Endothelial cell of umbilical vein (primary cell): ENCODE data around the gene MAPKBP1. TPM values are rescaled to one million over a fixed set of nuclear protein-coding genes. Genes with fewer than 3 reads are reported as not detected.

ENCODE experiments used
- BruUV-seq: library from RNA; stranded (reverse); fragments of 400-500 nt; replicated peaks from 2 replicates; lab custom pipeline; 2021; lab: Mats Ljungman, UMichigan
- CTCF ChIA-PET: fragments of 300-600, 350-600 bp; sonication (Branson Sonifier 250); formaldehyde crosslinking; loops from one replicate; lab custom pipeline; 2021; ENCODE audit warnings: antibody characterized with exemption, inconsistent platforms; lab: Charles Lee
- POLR2A ChIA-PET: fragments of 300-600, 350-600 bp; sonication (Branson Sonifier 250); formaldehyde crosslinking; loops from one replicate; lab custom pipeline; 2021; ENCODE audit warnings: antibody characterized with exemption, inconsistent platforms; lab: Charles Lee
- DNase-seq: peaks from one replicate; pipeline ENCODE4 v3.0.0-alpha.2; 2011; ENCODE audit warnings: low read depth, low spot score
- FAIRE-seq: peaks from 2 replicates; lab custom pipeline; 2011; peaks lifted over from hg19 to GRCh38; lab: Jason Lieb, UNC
- H2AFZ ChIP-seq: 2 replicates; pipeline ENCODE4 v1.6.0; 2012; ENCODE audit warnings: low read depth, low read length, control low read depth, inconsistent platforms
- H3K27ac ChIP-seq: 2 replicates; pipeline ENCODE4 v1.5.1; 2011; ENCODE audit warnings: low read depth, mild to moderate bottlenecking, control low read depth, low read length, moderate library complexity; ENCODE audit not compliant: insufficient read depth
- H3K27me3 ChIP-seq, 2 experiments: 2 replicates each; pipeline versions ENCODE4 v1.6.0 to v1.6.1; 2011; ENCODE audit warnings: low read length in 2 of 2, mixed read lengths in 1 of 2; ENCODE audit not compliant: control insufficient read depth in 2 of 2, insufficient read depth in 2 of 2
- H3K36me3 ChIP-seq, 2 experiments: 2 replicates in 1 of 2; 3 replicates in 1 of 2; pipeline ENCODE4 v1.5.1; 2011; ENCODE audit warnings: low read length in 2 of 2, mild to moderate bottlenecking in 1 of 2, moderate library complexity in 1 of 2; ENCODE audit not compliant: control insufficient read depth in 2 of 2, insufficient read depth in 2 of 2; ENCODE audit errors: extremely low read depth in 1 of 2
- H3K4me1 ChIP-seq: 3 replicates; pipeline ENCODE4 v1.5.1; 2011; ENCODE audit warnings: mild to moderate bottlenecking, low read length; ENCODE audit not compliant: control insufficient read depth, insufficient read depth; ENCODE audit errors: extremely low read depth
- H3K4me2 ChIP-seq: 2 replicates; pipeline ENCODE4 v1.6.1; 2011; ENCODE audit warnings: low read length, control low read depth, mixed read lengths; ENCODE audit not compliant: insufficient read depth
- H3K4me3 ChIP-seq, 3 experiments: fragments of 200-600 bp in 1 of 3; sonication (generic), shearing (Covaris generic) in 1 of 3; replicated peaks in 1 of 3; 2 replicates each; pipeline ENCODE4 v1.5.1; 2011 to 2016; ENCODE audit warnings: control low read depth in 3 of 3, low read length in 3 of 3, mild to moderate bottlenecking in 2 of 3, inconsistent platforms in 1 of 3, low read depth in 1 of 3, moderate library complexity in 1 of 3; ENCODE audit not compliant: insufficient read depth in 1 of 3
- H3K79me2 ChIP-seq: 2 replicates; pipeline ENCODE4 v1.6.0; 2012; ENCODE audit warnings: low read length, inconsistent platforms; ENCODE audit not compliant: control insufficient read depth, insufficient read depth
- H3K9ac ChIP-seq: replicated peaks from 2 replicates; pipeline ENCODE3; 2011; ENCODE audit warnings: low read length, control low read depth; ENCODE audit not compliant: insufficient read depth; ENCODE audit errors: extremely low read depth
- H3K9me1 ChIP-seq: replicated peaks from 3 replicates; pipeline ENCODE4 v1.6.0; 2011; ENCODE audit warnings: mild to moderate bottlenecking, low read length; ENCODE audit not compliant: control insufficient read depth, insufficient read depth; ENCODE audit errors: extremely low read depth
- H3K9me3 ChIP-seq: replicated peaks from 2 replicates; pipeline ENCODE4 v1.5.1; 2012; ENCODE audit warnings: low read length, inconsistent platforms; ENCODE audit not compliant: control insufficient read depth, insufficient read depth
- H4K20me1 ChIP-seq: replicated peaks from 2 replicates; pipeline ENCODE3; 2011; ENCODE audit warnings: mild to moderate bottlenecking, low read length; ENCODE audit not compliant: control insufficient read depth, insufficient read depth; ENCODE audit errors: extremely low read depth
- EZH2 ChIP-seq: IDR thresholded peaks from 2 replicates; pipeline ENCODE4 v1.6.1; 2012; ENCODE audit warnings: borderline replicate concordance, low read depth, mild to moderate bottlenecking, moderate library complexity, low read length, inconsistent platforms; ENCODE audit not compliant: severe bottlenecking
- FOS ChIP-seq: IDR thresholded peaks from 2 replicates; pipeline ENCODE4 v1.6.1; 2011; ENCODE audit warnings: mild to moderate bottlenecking, low read length, moderate library complexity, borderline replicate concordance; ENCODE audit not compliant: insufficient read depth
- GATA2 ChIP-seq: IDR thresholded peaks from 2 replicates; pipeline ENCODE4 v1.7.0; 2011; ENCODE audit warnings: low read depth, mild to moderate bottlenecking, moderate library complexity, mixed read lengths, low read length; ENCODE audit not compliant: insufficient read length, insufficient read depth
- JUN ChIP-seq: IDR thresholded peaks from 2 replicates; pipeline ENCODE4 v1.6.1; 2011; ENCODE audit warnings: borderline replicate concordance, low read depth; ENCODE audit not compliant: insufficient read length, insufficient read depth
- MYC ChIP-seq: IDR thresholded peaks from one replicate; pipeline ENCODE4 v1.6.1; 2011; ENCODE audit warnings: mild to moderate bottlenecking, low read depth, low read length
- POLR2A ChIP-seq: IDR thresholded peaks from 2 replicates; pipeline ENCODE4 v1.6.1; 2012; ENCODE audit warnings: low read depth, mild to moderate bottlenecking, control low read depth, low read length
- POLR2AphosphoS5 ChIP-seq: IDR thresholded peaks from 2 replicates; pipeline ENCODE4 v1.6.1; 2012; ENCODE audit warnings: low read depth, mild to moderate bottlenecking, control low read depth, low read length, moderate library complexity; ENCODE audit not compliant: insufficient read depth
- dilution Hi-C: fragments of 300-500 bp; cut with MboI; formaldehyde crosslinking; loops from one replicate; pipeline ENCODE4 v1.15.0; 2019; ENCODE audit warnings: low sequenced_read_pairs; ENCODE audit not compliant: extremely low pct_ligation_motif_present
- intact Hi-C: fragments of 100-400 bp; cut with micrococcal nuclease; formaldehyde crosslinking; loops from one replicate; pipeline ENCODE4 v1.10.0; 2022
- polyA plus RNA-seq, 4 experiments: library from polyadenylated mRNA; depleted of rRNA in 3 of 4; stranded (reverse) in 3 of 4; unstranded in 1 of 4; fragments of >200 nt; gene quantifications; 2 replicates each; pipeline versions ENCODE4 v1.2.1 to v1.2.3, GENCODE V29; 2011 to 2012; ENCODE audit warnings: missing spikeins in 1 of 4
- total RNA-seq: library from RNA; stranded (reverse); gene quantifications from 2 replicates; pipeline ENCODE4 v1.2.3, GENCODE V29; 2021
- TF ChIP-seq, protein P1 (sequence below): IDR thresholded peaks from 2 replicates; pipeline ENCODE4 v1.6.1; 2011; ENCODE audit not compliant: insufficient read depth, insufficient read length
- TF ChIP-seq, protein P2 (sequence below), 2 donors: IDR thresholded peaks; 1 replicate in 1 of 2; 2 replicates in 1 of 2; pipeline ENCODE4 v1.5.1; 2011; ENCODE audit warnings: low read length in 2 of 2, mild to moderate bottlenecking in 2 of 2, moderate library complexity in 2 of 2, control low read depth in 1 of 2, inconsistent platforms in 1 of 2, low read depth in 1 of 2; ENCODE audit not compliant: insufficient read depth in 1 of 2; ENCODE audit errors: extremely low read depth in 1 of 2

MAPKBP1 gene
- total and polyA plus RNA-seq, 2 donors (not counting 3 experiments of a cell fraction or from before 2014, with no cell fraction given), result 12.3 to 55.8 TPM

DNA sequence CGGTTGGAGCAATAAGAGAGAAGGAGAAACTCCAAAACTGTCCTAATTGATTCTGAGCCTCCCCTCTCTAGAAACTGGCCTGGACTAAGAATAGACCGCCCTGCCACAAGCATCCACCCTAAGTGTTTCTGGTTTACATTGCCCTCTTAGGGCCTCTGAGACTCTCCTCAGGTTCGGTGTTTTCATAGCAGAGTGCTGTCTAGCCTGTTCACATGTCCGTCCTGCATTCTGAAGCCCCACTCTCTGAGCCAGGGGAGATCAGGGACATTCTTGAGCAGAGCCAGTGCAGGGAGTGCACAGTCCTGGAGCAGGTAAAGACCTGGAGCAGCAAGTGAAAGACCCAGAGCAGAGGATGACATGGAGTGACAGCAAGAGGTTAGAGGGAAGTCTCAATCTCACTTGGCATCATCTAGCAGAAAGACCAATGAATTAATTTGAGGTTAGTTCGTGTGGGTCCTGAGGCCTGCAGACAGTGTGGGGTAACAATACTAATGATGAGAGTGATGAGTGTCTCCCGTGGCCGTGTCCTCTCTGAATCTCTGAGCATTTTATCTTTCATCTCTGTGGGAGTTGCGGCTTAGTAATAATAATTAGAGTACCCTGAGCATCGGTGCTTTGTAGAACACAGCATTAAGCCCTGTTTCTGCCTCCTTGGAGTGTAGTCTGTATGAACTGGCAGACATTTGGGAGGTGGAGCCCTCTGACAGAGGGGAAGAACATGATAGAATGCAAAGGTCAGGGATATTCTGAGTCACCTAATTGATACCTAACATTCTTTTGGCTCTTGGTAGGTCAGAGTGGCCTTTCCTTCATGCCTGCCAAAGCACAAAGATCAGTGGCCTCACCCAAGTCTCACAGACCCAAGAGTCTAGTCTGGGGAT, 24.6 kb downstream of the MAPKBP1 start:
- peaks cover 2 to 6% of the 10 kb centered on the region in 2 experiments for H3K36me3 ChIP-seq
- intact Hi-C loops (no loop called here), dilution Hi-C loops (no loop called here)
- H3K79me2 ChIP-seq, result peaks cover 25% of the 10 kb centered on the region
- no peak overlapping the region for H3K9ac ChIP-seq
- H3K27ac ChIP-seq, result no peak overlapping the region
- no peaks in the 10 kb centered on the region for H3K27me3 ChIP-seq
- DNase-seq (no peak), FAIRE-seq (no peak)
- no peak overlapping the region for H2AFZ ChIP-seq
- no peak for TF ChIP-seq JUN
- TF ChIP-seq, protein P1, sequence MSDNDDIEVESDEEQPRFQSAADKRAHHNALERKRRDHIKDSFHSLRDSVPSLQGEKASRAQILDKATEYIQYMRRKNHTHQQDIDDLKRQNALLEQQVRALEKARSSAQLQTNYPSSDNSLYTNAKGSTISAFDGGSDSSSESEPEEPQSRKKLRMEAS, result no peak
- no peak for TF ChIP-seq GATA2
- TF ChIP-seq, protein P2, sequence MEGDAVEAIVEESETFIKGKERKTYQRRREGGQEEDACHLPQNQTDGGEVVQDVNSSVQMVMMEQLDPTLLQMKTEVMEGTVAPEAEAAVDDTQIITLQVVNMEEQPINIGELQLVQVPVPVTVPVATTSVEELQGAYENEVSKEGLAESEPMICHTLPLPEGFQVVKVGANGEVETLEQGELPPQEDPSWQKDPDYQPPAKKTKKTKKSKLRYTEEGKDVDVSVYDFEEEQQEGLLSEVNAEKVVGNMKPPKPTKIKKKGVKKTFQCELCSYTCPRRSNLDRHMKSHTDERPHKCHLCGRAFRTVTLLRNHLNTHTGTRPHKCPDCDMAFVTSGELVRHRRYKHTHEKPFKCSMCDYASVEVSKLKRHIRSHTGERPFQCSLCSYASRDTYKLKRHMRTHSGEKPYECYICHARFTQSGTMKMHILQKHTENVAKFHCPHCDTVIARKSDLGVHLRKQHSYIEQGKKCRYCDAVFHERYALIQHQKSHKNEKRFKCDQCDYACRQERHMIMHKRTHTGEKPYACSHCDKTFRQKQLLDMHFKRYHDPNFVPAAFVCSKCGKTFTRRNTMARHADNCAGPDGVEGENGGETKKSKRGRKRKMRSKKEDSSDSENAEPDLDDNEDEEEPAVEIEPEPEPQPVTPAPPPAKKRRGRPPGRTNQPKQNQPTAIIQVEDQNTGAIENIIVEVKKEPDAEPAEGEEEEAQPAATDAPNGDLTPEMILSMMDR (IDR thresholded peaks at IDR 0.05; ENCODE audit: extremely low read depth in 1 of 2, insufficient read depth in 1 of 2, low read depth in 1 of 2, low read length in 2 of 2), result no peak
- no peak for TF ChIP-seq EZH2
- no peak for TF ChIP-seq POLR2A
- no peak for TF ChIP-seq POLR2AphosphoS5
- no peak for TF ChIP-seq FOS
- TF ChIP-seq MYC, result no peak
- H3K9me1 ChIP-seq, result no peaks in the 10 kb centered on the region
- BruUV-seq, result no TSS peak
- peaks cover 34% of the 10 kb centered on the region for H3K4me1 ChIP-seq
- H3K9me3 ChIP-seq, result no peaks in the 10 kb centered on the region
- no peak overlapping the region for H3K4me3 ChIP-seq
- ChIA-PET CTCF (interaction anchor here (1.1 to 15.9 kb wide), 3 partner anchors 12 to 23 kb away, joined by 3 to 754 read pairs (median 219); partner anchors contain the start of gene MAPKBP1), POLR2A (no interaction called here)
- no peak overlapping the region for H3K4me2 ChIP-seq
- H4K20me1 ChIP-seq, result no peaks in the 10 kb centered on the region
